Activated naive CD4-positive, alpha-beta T cell treated with anti-CD3 and anti-CD28 coated beads, Interleukin-2, amount 50 U/mL, for 72 hours (primary cell): ENCODE data around the gene NFATC2. TPM values are rescaled to one million over a fixed set of nuclear protein-coding genes. Genes with fewer than 3 reads are reported as not detected.
"Not testable (repeated sequence)": the region's sequence is repeated elsewhere in the genome, so short reads cannot be mapped to it uniquely, and the experiment has no call there.

Source experiments
- ATAC-seq, 2 donors: fragments of 150-1000 bp; cut with Tn5 transposase; 2 replicates each; pipeline ENCODE4 v1.10.0; 2021; ENCODE audit warnings: mild to moderate bottlenecking in 2 of 2, moderate library complexity in 2 of 2
- DNase-seq, 2 donors: peaks; one replicate each; pipeline ENCODE4 v3.0.0; 2021 to 2022; ENCODE audit warnings: low spot score in 2 of 2
- H3K27ac Mint-ChIP-seq, 2 donors: one replicate each; pipeline ENCODE4 v1.8.0; 2022; ENCODE audit warnings: mild to moderate bottlenecking in 2 of 2, mixed read lengths in 2 of 2
- H3K36me3 Mint-ChIP-seq, 2 donors: one replicate each; pipeline ENCODE4 v1.8.0; 2022; ENCODE audit warnings: mixed read lengths in 2 of 2
- H3K9me3 Mint-ChIP-seq, 2 donors: one replicate each; pipeline ENCODE4 v1.8.0; 2022; ENCODE audit warnings: mixed read lengths in 2 of 2
- total RNA-seq, 2 donors: library from RNA; stranded (reverse); gene quantifications; one replicate each; pipeline ENCODE4 v1.2.3, GENCODE V29; 2022

The NFATC2 gene
- total RNA-seq, 2 donors from 2014 or later = 29.9 to 39.4 TPM

- no peak for DNase-seq
- no peak for ATAC-seq
- Mint-ChIP-seq H3K9me3 (peaks cover 7 to 18% of the 10 kb centered on the region in 2 donors), H3K27ac (peak overlapping the region; percentile 30 to 61), H3K36me3 (peaks cover 10 to 11% of the 10 kb centered on the region in 2 donors)
These were observed 31.2 kb upstream of the NFATC2 start for GRCh38 chr20:51573576-51574243.

- Mint-ChIP-seq H3K9me3 (peaks cover 7 to 24% of the 10 kb centered on the region in 2 donors), H3K27ac (no peak overlapping the region), H3K36me3 (peaks cover 10 to 11% of the 10 kb centered on the region in 2 donors)
- ATAC-seq (no peak), DNase-seq (no peak)
These were observed 28.9 kb upstream of the NFATC2 start for GRCh38 chr20:51571460-51571794.

GRCh38 chr20:51570739-51571459, 28.4 kb upstream of the NFATC2 start:
- H3K9me3 Mint-ChIP-seq = peaks cover 7 to 23% of the 10 kb centered on the region in 2 donors
- H3K36me3 Mint-ChIP-seq = peaks cover 10 to 11% of the 10 kb centered on the region in 2 donors
- no peak overlapping the region for H3K27ac Mint-ChIP-seq
- no peak for ATAC-seq
- DNase-seq = no peak

- DNase-seq = no peak
- Mint-ChIP-seq H3K27ac (no peak overlapping the region), H3K9me3 (peaks cover 5 to 22% of the 10 kb centered on the region in 2 donors), H3K36me3 (peaks cover 9 to 10% of the 10 kb centered on the region in 2 donors)
- no peak for ATAC-seq
These were observed 27.6 kb upstream of the NFATC2 start for GRCh38 chr20:51569815-51570738.

GRCh38 chr20:51568533-51568932, 26.0 kb upstream of the NFATC2 start:
- not testable (repeated sequence) for H3K27ac Mint-ChIP-seq, DNase-seq, H3K36me3 Mint-ChIP-seq, ATAC-seq
- H3K9me3 Mint-ChIP-seq = peaks cover 0 to 17% of the 10 kb centered on the region in 2 donors

GRCh38 chr20:51567622-51568021, 25.1 kb upstream of the NFATC2 start:
- ATAC-seq (no peak), DNase-seq (no peak)
- H3K9me3 Mint-ChIP-seq = peaks cover 0 to 17% of the 10 kb centered on the region in 2 donors
- H3K36me3 Mint-ChIP-seq = no peaks in the 10 kb centered on the region
- H3K27ac Mint-ChIP-seq = no peak overlapping the region

GRCh38 chr20:51566594-51566993, 24.1 kb upstream of the NFATC2 start:
- no peak overlapping the region for H3K27ac Mint-ChIP-seq
- no peaks in the 10 kb centered on the region for H3K36me3 Mint-ChIP-seq
- peaks cover 0 to 17% of the 10 kb centered on the region in 2 donors for H3K9me3 Mint-ChIP-seq
- no peak for ATAC-seq
- DNase-seq = no peak

GRCh38 chr20:51565298-51566144, 23.0 kb upstream of the NFATC2 start:
- peaks cover 0 to 5% of the 10 kb centered on the region in 2 donors for H3K36me3 Mint-ChIP-seq
- H3K27ac Mint-ChIP-seq = no peak overlapping the region
- no peak for DNase-seq
- peaks cover 0 to 11% of the 10 kb centered on the region in 2 donors for H3K9me3 Mint-ChIP-seq
- no peak for ATAC-seq

- Mint-ChIP-seq H3K36me3 (peaks cover 0 to 5% of the 10 kb centered on the region in 2 donors), H3K9me3 (peaks cover 0 to 9% of the 10 kb centered on the region in 2 donors), H3K27ac (no peak overlapping the region)
- DNase-seq (no peak), ATAC-seq (peak in 1 of 2 donors; percentile 28)
These were observed 21.2 kb upstream of the NFATC2 start for GRCh38 chr20:51563486-51564332.

GRCh38 chr20:51563174-51563485, 20.6 kb upstream of the NFATC2 start:
- peaks cover 0 to 5% of the 10 kb centered on the region in 2 donors for H3K36me3 Mint-ChIP-seq
- no peak for DNase-seq
- no peak overlapping the region for H3K27ac Mint-ChIP-seq
- ATAC-seq = no peak
- H3K9me3 Mint-ChIP-seq = peaks cover 0 to 3% of the 10 kb centered on the region in 2 donors

GRCh38 chr20:51562332-51563173, 20.0 kb upstream of the NFATC2 start:
- peak in 1 of 2 donors; percentile 31 for DNase-seq
- H3K27ac Mint-ChIP-seq = no peak overlapping the region
- H3K9me3 Mint-ChIP-seq = no peaks in the 10 kb centered on the region
- peaks cover 0 to 5% of the 10 kb centered on the region in 2 donors for H3K36me3 Mint-ChIP-seq
- peak; percentile 45 to 46 for ATAC-seq

GRCh38 chr20:51562027-51562331, 19.5 kb upstream of the NFATC2 start:
- peaks cover 0 to 5% of the 10 kb centered on the region in 2 donors for H3K36me3 Mint-ChIP-seq
- H3K9me3 Mint-ChIP-seq = no peaks in the 10 kb centered on the region
- ATAC-seq (peak in 1 of 2 donors; percentile 22), DNase-seq (no peak)
- no peak overlapping the region for H3K27ac Mint-ChIP-seq

GRCh38 chr20:51560550-51561307, 18.2 kb upstream of the NFATC2 start:
- ATAC-seq (no peak), DNase-seq (no peak)
- H3K27ac Mint-ChIP-seq = no peak overlapping the region
- no peaks in the 10 kb centered on the region for H3K9me3 Mint-ChIP-seq
- peaks cover 2 to 5% of the 10 kb centered on the region in 2 donors for H3K36me3 Mint-ChIP-seq

GRCh38 chr20:51560042-51560441, 17.5 kb upstream of the NFATC2 start:
- Mint-ChIP-seq H3K9me3 (no peaks in the 10 kb centered on the region), H3K27ac (no peak overlapping the region), H3K36me3 (peaks cover 5% of the 10 kb centered on the region in 2 donors)
- no peak for ATAC-seq
- DNase-seq = no peak
